Esophagus (tissue), 2 donors: ENCODE results near the gene ABCD1. TPM values are rescaled to one million over a fixed set of nuclear protein-coding genes. Genes with fewer than 3 reads are reported as not detected.
"Not testable (repeated sequence)": the region's sequence is repeated elsewhere in the genome, so short reads cannot be mapped to it uniquely, and the experiment has no call there.

ENCODE experiments used
- H3K27ac ChIP-seq, 2 donors: one replicate each; pipeline ENCODE4 v1.5.1; 2013; ENCODE audit warnings: low read depth in 2 of 2, mild to moderate bottlenecking in 2 of 2, inconsistent platforms in 1 of 2, low read length in 1 of 2, moderate library complexity in 1 of 2
- H3K27me3 ChIP-seq, 2 donors: one replicate each; pipeline ENCODE4 v1.6.1; 2013; ENCODE audit warnings: low read length in 2 of 2, control low read depth in 1 of 2, mild to moderate bottlenecking in 1 of 2; ENCODE audit not compliant: insufficient read depth in 2 of 2, control insufficient read depth in 1 of 2
- H3K36me3 ChIP-seq, 2 donors: one replicate each; pipeline ENCODE4 v1.6.1; 2013; ENCODE audit warnings: low read length in 1 of 2; ENCODE audit not compliant: control insufficient read depth in 2 of 2, insufficient read depth in 2 of 2
- H3K4me1 ChIP-seq, 2 donors: one replicate each; pipeline ENCODE4 v1.6.1; 2013; ENCODE audit warnings: low read length in 1 of 2; ENCODE audit not compliant: control insufficient read depth in 2 of 2, insufficient read depth in 2 of 2
- H3K4me3 ChIP-seq, 2 donors: one replicate each; pipeline ENCODE4 v1.5.1; 2013; ENCODE audit warnings: low read length in 2 of 2, mild to moderate bottlenecking in 2 of 2, low read depth in 1 of 2, moderate library complexity in 1 of 2
- H3K9me3 ChIP-seq, 2 donors: one replicate each; pipeline ENCODE4 v1.6.1; 2013; ENCODE audit warnings: mild to moderate bottlenecking in 2 of 2, low read depth in 1 of 2, low read length in 1 of 2, moderate library complexity in 1 of 2; ENCODE audit not compliant: control insufficient read depth in 2 of 2, insufficient read depth in 1 of 2
- WGBS, 2 donors: extraction: QIAGEN DNeasy Blood & Tissue Kit; methylation state at CpG; one replicate each; pipeline ENCODE4 v1.1.7; 2013; 5-methylcytosine and 5-hydroxymethylcytosine counted together
- polyA plus RNA-seq, 2 donors: library from polyadenylated mRNA; stranded (reverse); fragments of 200-250 nt; gene quantifications; one replicate each; pipeline ENCODE4 v1.2.3, GENCODE V29; 2013
- donor health status: healthy with polysubstance abuse.
- donor health status: Bipolar disorder and iron deficiency.

The ABCD1 gene
- polyA plus RNA-seq, 2 donors, result 1.8 to 2.9 TPM

DNA sequence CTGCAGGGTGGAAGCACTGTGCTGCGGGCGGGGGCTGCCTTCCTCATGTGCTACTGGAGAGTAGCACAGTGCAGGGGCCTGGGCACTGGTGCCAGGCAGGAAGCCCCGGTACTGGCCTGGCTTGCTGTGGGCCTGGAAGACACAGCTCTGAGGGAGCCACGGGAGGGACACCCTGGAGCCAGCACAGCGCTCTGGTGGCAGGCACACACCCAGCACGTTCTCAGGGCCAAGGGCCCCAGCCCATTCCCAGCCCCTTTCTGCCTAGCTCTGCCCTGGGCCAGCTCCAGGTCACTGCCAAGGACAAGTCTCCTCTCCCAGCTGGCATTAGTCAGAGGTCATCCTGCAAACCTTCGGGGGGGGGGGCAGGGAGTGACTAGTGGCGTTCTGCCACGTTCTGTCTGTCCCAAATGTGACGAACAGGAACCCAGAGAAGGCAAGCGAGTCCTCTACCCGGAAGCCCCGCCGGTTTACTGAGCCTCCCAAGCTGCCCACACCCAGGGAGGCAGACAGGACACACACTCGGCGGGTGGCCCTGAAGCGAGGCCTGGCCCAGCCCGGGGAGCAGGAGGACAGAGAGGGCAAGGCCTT, 24.8 kb upstream of the ABCD1 start:
- H3K27me3 ChIP-seq, H3K4me3 ChIP-seq, H3K9me3 ChIP-seq: not testable (repeated sequence)
- H3K4me1 ChIP-seq, result peaks cover 0 to 17% of the 10 kb centered on the region in 2 donors
- H3K36me3 ChIP-seq, result peaks cover 0 to 19% of the 10 kb centered on the region in 2 donors
- WGBS, 2 donors, result 49 to 71% methylated on average over 17 to 18 of the region's 18 CpGs
- H3K27ac ChIP-seq, result peak overlapping the region; percentile 39 to 45

GRCh38 chrX:153700376-153700945, 24.2 kb upstream of the ABCD1 start:
- Histone ChIP-seq H3K4me3 (no peak overlapping the region), H3K27me3 (no peaks in the 10 kb centered on the region), H3K27ac (peak overlapping the region; percentile 39 to 45), H3K36me3 (peaks cover 0 to 18% of the 10 kb centered on the region in 2 donors), H3K9me3 (no peaks in the 10 kb centered on the region), H3K4me1 (peaks cover 0 to 17% of the 10 kb centered on the region in 2 donors)
- WGBS, 2 donors, result 51 to 63% methylated on average over 14 to 15 of the region's 15 CpGs

- H3K27me3 ChIP-seq, result no peaks in the 10 kb centered on the region
- H3K9me3 ChIP-seq, result no peaks in the 10 kb centered on the region
- 51 to 73% methylated on average over 3 to 6 of the region's 6 CpGs for WGBS, 2 donors
- H3K36me3 ChIP-seq, result peaks cover 0 to 18% of the 10 kb centered on the region in 2 donors
- no peak overlapping the region for H3K4me3 ChIP-seq
- H3K27ac ChIP-seq, result peak overlapping the region in 1 of 2 donors; percentile 45
- H3K4me1 ChIP-seq, result peaks cover 0 to 17% of the 10 kb centered on the region in 2 donors
Measured at GRCh38 chrX:153700967-153701366, 23.7 kb upstream of the ABCD1 start.

- no peak overlapping the region for H3K4me3 ChIP-seq
- H3K9me3 ChIP-seq, result no peaks in the 10 kb centered on the region
- H3K27me3 ChIP-seq, result no peaks in the 10 kb centered on the region
- no peak overlapping the region for H3K27ac ChIP-seq
- peaks cover 0 to 17% of the 10 kb centered on the region in 2 donors for H3K4me1 ChIP-seq
- peaks cover 0 to 18% of the 10 kb centered on the region in 2 donors for H3K36me3 ChIP-seq
- WGBS, 2 donors, result 85 to 87% methylated on average over 12 of the region's 12 CpGs
Measured at GRCh38 chrX:153701706-153702105, 22.9 kb upstream of the ABCD1 start.

- H3K9me3 ChIP-seq, result no peaks in the 10 kb centered on the region
- H3K36me3 ChIP-seq, result peaks cover 0 to 18% of the 10 kb centered on the region in 2 donors
- no peak overlapping the region for H3K4me3 ChIP-seq
- peak overlapping the region in 1 of 2 donors; percentile 33 for H3K27ac ChIP-seq
- 41 to 73% methylated on average over 22 to 23 of the region's 23 CpGs for WGBS, 2 donors
- H3K4me1 ChIP-seq, result peaks cover 0 to 17% of the 10 kb centered on the region in 2 donors
- no peaks in the 10 kb centered on the region for H3K27me3 ChIP-seq
Measured at GRCh38 chrX:153702336-153703035, 22.2 kb upstream of the ABCD1 start.

- 24 to 48% methylated on average over 16 of the region's 16 CpGs for WGBS, 2 donors
- Histone ChIP-seq H3K27me3 (no peaks in the 10 kb centered on the region), H3K4me1 (peaks cover 0 to 17% of the 10 kb centered on the region in 2 donors), H3K27ac (peak overlapping the region; percentile 33 to 77), H3K36me3 (peaks cover 0 to 16% of the 10 kb centered on the region in 2 donors), H3K9me3 (no peaks in the 10 kb centered on the region), H3K4me3 (no peak overlapping the region)
Measured at GRCh38 chrX:153703036-153703370, 21.7 kb upstream of the ABCD1 start.

GRCh38 chrX:153704021-153704526, 20.6 kb upstream of the ABCD1 start:
- Histone ChIP-seq H3K4me3 (no peak overlapping the region), H3K9me3 (no peaks in the 10 kb centered on the region), H3K27ac (peak overlapping the region; percentile 74 to 77), H3K36me3 (peaks cover 0 to 16% of the 10 kb centered on the region in 2 donors), H3K27me3 (no peaks in the 10 kb centered on the region), H3K4me1 (peaks cover 0 to 17% of the 10 kb centered on the region in 2 donors)
- WGBS, 2 donors, result 60 to 74% methylated on average over 18 of the region's 18 CpGs

- not testable (repeated sequence) for H3K27me3 ChIP-seq, H3K9me3 ChIP-seq, H3K4me3 ChIP-seq
- peaks cover 0 to 18% of the 10 kb centered on the region in 2 donors for H3K36me3 ChIP-seq
- peak overlapping the region; percentile 20 to 55 for H3K27ac ChIP-seq
- WGBS, 2 donors, result 53 to 62% methylated on average over 10 to 11 of the region's 12 CpGs
- H3K4me1 ChIP-seq, result peaks cover 0 to 17% of the 10 kb centered on the region in 2 donors
Measured at GRCh38 chrX:153704631-153705402, 19.8 kb upstream of the ABCD1 start.

GRCh38 chrX:153705403-153706060, 19.1 kb upstream of the ABCD1 start:
- Histone ChIP-seq H3K36me3 (peaks cover 0 to 23% of the 10 kb centered on the region in 2 donors), H3K4me1 (peaks cover 0 to 16% of the 10 kb centered on the region in 2 donors), H3K27ac (peak overlapping the region in 1 of 2 donors; percentile 27)
- not testable (repeated sequence) for H3K27me3 ChIP-seq, H3K4me3 ChIP-seq, H3K9me3 ChIP-seq
- WGBS, 2 donors, result 61 to 74% methylated on average over 17 to 18 of the region's 18 CpGs
